ENCODE measurements around the gene GPR161. TPM values are rescaled to one million over a fixed set of nuclear protein-coding genes. Genes with fewer than 3 reads are reported as not detected.

Gene GPR161
- total RNA-seq, 1 donor from 2014 or later: 11.4 TPM

DNA sequence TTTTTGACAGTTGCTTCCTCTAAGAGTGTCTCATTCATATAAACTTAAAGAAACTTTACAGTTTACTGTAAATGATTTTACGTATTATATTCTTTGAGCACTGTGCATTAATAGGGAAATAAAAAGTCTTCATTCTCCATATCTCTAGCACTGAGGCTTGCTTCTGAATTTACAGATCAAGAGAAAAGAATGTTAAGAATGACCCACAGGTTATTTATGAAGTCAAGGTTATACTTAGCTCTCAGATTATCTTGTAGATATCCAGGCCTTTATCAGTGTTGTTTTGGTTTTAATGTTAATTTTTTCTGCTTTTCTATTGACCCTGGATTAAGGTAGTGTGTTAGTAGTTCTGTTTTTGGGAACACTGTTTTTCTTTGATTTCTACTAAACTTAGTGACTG lies 91.4 kb downstream of the GPR161 start:
- DNase-seq (ENCODE audit: low read depth): no peak
- TF ChIP-seq, protein P1, sequence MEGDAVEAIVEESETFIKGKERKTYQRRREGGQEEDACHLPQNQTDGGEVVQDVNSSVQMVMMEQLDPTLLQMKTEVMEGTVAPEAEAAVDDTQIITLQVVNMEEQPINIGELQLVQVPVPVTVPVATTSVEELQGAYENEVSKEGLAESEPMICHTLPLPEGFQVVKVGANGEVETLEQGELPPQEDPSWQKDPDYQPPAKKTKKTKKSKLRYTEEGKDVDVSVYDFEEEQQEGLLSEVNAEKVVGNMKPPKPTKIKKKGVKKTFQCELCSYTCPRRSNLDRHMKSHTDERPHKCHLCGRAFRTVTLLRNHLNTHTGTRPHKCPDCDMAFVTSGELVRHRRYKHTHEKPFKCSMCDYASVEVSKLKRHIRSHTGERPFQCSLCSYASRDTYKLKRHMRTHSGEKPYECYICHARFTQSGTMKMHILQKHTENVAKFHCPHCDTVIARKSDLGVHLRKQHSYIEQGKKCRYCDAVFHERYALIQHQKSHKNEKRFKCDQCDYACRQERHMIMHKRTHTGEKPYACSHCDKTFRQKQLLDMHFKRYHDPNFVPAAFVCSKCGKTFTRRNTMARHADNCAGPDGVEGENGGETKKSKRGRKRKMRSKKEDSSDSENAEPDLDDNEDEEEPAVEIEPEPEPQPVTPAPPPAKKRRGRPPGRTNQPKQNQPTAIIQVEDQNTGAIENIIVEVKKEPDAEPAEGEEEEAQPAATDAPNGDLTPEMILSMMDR (conservative IDR thresholded peaks at IDR 0.05; ENCODE audit: low read depth, low read length): no peak
- no peak overlapping the region for H3K4me3 ChIP-seq (ENCODE audit: low read depth, low read length)

DNA sequence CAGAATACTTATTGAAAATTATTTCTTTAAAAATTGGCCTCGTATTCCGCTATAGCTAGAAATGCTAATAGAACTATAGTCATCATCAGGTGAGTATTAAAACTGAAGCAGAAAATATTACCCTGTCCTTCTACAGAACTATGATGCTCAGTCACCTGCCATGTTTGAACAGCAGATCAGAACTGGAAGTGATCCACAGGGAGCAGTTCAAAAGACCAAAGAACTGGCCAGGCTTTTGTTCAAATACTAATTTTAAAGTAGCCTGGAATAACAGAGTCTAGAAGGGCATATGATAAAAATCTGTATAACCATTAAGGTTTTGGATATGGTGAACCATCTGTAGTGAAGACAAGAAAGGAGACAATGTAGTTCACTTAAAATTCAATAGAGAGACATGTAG lies 94.4 kb downstream of the GPR161 start:
- TF ChIP-seq, protein P1 (conservative IDR thresholded peaks at IDR 0.05; ENCODE audit: low read depth, low read length): no peak
- H3K4me3 ChIP-seq (ENCODE audit: low read depth, low read length): no peak overlapping the region
- DNase-seq (ENCODE audit: low read depth): no peak

DNA sequence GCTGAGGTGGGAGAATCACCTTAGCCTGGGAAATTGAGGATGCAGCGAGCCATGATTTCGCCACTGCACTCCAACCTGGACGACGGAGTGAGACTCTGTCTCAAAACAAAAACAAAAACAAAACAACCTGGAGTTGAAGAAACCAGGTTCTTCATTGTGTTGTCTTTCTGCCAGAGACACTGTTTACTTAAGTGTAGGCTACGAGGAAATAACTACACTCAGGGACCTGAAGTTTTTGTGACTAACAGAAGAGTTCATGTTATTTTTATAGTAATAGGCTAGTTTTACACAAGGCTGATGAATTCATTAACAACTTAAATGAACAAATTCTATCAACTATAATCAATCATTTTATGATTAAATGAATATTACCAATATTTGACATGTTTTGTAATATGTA lies 101.4 kb downstream of the GPR161 start:
- DNase-seq (ENCODE audit: low read depth): no peak
- no peak overlapping the region for H3K4me3 ChIP-seq (ENCODE audit: low read depth, low read length)
- TF ChIP-seq, protein P1 (conservative IDR thresholded peaks at IDR 0.05; ENCODE audit: low read depth, low read length): no peak

DNA sequence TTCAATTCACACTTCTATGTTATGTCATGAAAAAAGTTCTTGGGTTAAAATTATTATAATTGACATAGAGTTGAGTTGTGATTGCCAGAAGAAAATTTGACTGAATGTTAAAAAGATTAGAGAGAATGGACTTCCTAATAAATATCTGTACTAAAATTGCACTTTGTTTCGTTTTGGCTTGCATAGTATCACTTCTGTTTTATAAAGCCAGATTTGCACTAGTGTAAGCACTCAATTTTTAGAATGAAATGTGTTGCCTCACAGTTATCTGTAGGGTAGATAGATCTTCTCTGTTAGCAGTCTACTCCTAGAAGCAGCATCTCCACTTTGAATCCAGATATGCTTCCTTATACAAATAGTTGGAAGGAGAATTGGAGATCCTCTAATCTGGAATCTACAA lies 104.7 kb downstream of the GPR161 start:
- no peak overlapping the region for H3K4me3 ChIP-seq (ENCODE audit: low read depth, low read length)
- DNase-seq (ENCODE audit: low read depth): no peak
- TF ChIP-seq, protein P1 (conservative IDR thresholded peaks at IDR 0.05; ENCODE audit: low read depth, low read length): no peak

DNA sequence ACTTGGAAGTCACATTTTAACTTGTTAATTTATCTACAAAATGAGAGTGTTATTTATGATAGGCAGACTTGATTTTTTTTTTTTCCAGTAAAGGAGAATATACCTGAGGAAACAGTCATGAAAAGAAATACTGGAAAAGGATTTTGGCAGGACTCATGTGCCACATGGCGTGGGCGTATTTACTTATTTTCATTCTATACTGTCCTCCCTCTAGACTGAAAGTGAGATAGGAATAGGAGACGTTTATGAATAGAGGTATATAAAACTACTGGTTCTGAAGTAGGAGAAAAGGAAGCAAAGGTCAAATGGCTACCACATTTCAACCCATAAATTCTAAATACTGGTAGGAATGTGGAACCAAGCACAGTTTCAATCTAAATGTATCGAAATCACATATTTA lies 105.1 kb downstream of the GPR161 start:
- TF ChIP-seq, protein P1 (conservative IDR thresholded peaks at IDR 0.05; ENCODE audit: low read depth, low read length): no peak
- no peak for DNase-seq (ENCODE audit: low read depth)

DNA sequence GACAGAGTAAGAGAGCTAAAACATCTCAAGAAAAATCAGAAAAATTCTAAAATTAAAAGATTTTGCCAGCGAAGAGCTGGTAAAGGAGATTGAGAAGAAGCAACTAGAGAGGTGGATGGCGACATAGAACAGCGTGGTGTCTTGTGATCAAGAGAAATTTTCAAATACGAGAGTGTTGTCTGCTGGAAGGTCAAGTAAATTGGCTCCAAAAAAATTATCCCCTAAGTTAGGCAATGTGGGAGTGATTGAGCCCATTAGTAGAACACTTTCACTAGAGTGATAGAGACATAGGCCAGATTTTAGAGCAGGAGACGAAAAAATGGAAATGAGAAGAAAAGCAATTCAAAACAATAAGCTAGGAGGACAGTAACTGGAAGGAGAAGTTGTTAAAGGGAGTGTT lies 105.5 kb downstream of the GPR161 start:
- no peak overlapping the region for H3K4me3 ChIP-seq (ENCODE audit: low read depth, low read length)
- DNase-seq (ENCODE audit: low read depth): no peak

More for the DNA sequence above, 105.1 kb downstream of the GPR161 start:
- no peak overlapping the region for H3K4me3 ChIP-seq (ENCODE audit: low read depth, low read length)

More for the DNA sequence above, 105.5 kb downstream of the GPR161 start:
- TF ChIP-seq, protein P1 (conservative IDR thresholded peaks at IDR 0.05; ENCODE audit: low read depth, low read length): no peak

Other genes starting within 250 kb of the GPR161 start
- not detected in 2 replicates for gene ADCY10, start 222.8 kb downstream of the GPR161 start, total RNA-seq
- gene DCAF6, start 200.2 kb downstream of the GPR161 start, total RNA-seq: 35.5 and 37.5 TPM in 2 replicates
- gene MPC2, start 199.9 kb downstream of the GPR161 start, total RNA-seq: 47.7 and 62.3 TPM in 2 replicates
- 23.8 and 27.5 TPM in 2 replicates for gene TIPRL, start 42.0 kb upstream of the GPR161 start, total RNA-seq
- 22.5 and 25.3 TPM in 2 replicates for gene SFT2D2, start 89.1 kb upstream of the GPR161 start, total RNA-seq
- gene TBX19, start 143.9 kb upstream of the GPR161 start, total RNA-seq: 0.29 and 1.3 TPM in 2 replicates